H54 (cell line): Measurements from ENCODE around the gene PRICKLE2.

Experiments used
- DNase-seq: peaks from one replicate; pipeline ENCODE4 v3.0.0; 2011; ENCODE audit warnings: low spot score, mixed read lengths; ENCODE audit not compliant: insufficient read length
- FAIRE-seq: peaks from 3 replicates; lab custom pipeline; 2011; peaks lifted over from hg19 to GRCh38; lab: Jason Lieb, UNC
- POLR2A ChIP-seq: IDR thresholded peaks from 2 replicates; pipeline ENCODE4 v1.6.1; 2011; ENCODE audit warnings: low read depth, mild to moderate bottlenecking, low read length

PRICKLE2 gene

DNA sequence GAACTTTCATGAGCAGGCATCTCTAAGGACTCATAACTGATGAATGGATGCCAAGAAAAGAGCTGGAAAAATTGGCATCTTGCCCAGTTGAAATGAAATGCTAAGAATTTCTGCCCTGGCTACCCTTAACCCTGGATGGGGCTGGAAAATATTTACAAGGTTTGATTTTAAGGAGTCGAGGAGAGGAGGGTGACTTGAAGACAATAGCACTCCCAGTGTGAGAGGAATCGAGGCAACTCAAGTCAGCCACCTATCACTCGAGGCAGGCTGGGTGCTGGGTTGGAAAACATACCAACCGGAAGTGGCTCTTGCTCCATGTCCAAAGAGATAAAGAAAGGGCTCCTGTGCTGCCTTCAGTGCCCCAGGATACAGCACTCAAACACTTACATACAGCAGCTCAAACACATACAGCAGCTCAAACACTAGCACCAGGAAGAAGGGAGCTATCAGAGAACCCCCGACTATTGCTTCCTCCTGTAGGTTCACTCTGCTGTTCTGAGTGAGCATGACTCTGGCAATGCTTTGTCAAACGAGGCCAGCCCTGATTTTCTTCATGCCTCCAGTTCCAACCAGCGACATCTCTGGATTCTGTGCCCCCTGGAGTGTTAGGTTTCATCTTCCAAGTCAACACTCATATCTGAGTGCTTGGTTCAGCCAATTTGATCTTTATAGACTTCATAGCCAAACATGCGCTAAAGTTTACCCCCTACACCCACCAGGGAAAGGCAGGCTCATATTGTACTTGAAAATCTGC lies 4.9 kb downstream of the PRICKLE2 start:
- no peak for TF ChIP-seq POLR2A
- FAIRE-seq (no peak), DNase-seq (peak; percentile 24)

DNA sequence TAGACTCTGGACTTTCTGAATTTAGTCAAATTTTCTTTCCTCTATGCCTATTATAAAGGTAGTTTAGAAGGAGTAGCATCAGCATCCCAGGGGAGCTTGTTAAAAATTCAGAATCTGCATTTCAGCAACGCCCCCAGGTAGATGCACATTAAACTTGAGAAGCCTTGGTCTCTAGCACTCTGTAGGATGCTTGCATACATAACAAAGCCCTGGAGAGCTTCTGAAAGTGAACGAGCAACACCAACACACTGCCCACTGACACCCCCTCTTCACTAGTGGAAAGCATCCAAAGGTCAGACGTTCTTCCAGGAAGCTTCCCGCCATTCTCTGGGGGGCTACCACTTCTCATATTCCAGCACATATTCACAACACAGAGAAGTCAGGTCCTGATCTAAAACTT lies 6.5 kb downstream of the PRICKLE2 start:
- TF ChIP-seq POLR2A = no peak
- FAIRE-seq (no peak), DNase-seq (no peak)

GRCh38 chr3:64218329-64218728 lies 6.9 kb downstream of the PRICKLE2 start:
- FAIRE-seq (no peak), DNase-seq (no peak)
- TF ChIP-seq POLR2A = no peak

- DNase-seq (no peak), FAIRE-seq (no peak)
- TF ChIP-seq POLR2A = no peak
Measured at GRCh38 chr3:64216274-64217147, 8.8 kb downstream of the PRICKLE2 start.

DNA sequence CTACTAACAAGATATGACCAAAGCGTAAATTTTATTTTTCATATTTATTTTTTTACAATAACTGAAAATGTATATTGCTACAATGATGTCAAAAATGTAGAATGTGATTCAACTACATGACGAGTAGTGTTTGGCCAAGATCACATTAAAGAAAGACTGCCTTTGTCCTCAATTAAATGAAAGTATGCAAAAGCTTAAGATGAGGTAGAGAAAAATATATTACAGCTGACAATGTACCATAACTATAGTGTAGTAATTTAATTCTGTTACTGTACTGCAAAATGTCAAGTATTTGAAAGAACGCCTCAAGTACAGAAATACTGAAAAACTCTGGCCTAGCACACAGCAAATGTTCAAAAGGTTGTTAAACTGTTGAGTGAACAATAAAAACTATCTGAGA lies 9.7 kb downstream of the PRICKLE2 start:
- no peak for TF ChIP-seq POLR2A
- FAIRE-seq = no peak

DNA sequence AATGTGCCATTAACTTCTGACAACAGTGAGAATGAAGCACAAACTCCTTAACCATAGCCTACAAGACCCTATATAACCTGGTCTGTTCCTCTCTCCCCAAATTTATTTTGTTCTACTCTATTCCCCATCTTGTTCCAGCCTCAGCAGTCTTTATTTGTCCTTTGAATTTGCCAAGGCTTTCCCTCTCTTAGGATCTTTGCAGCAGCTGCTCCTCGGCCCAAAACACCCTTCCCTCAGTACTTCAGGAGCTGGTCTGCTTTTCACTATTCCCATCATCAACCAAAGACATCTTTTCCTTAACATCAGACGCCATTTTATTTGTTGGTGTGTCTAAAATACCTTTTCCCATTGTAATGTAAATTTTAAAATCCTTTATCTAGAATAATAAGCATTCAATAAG lies 10.2 kb downstream of the PRICKLE2 start:
- DNase-seq = no peak
- no peak for TF ChIP-seq POLR2A
- FAIRE-seq = no peak

More for the DNA sequence above, 9.7 kb downstream of the PRICKLE2 start:
- no peak for DNase-seq

- no peak for DNase-seq
- no peak for FAIRE-seq
- TF ChIP-seq POLR2A = no peak
Measured at GRCh38 chr3:64214381-64215018, 10.8 kb downstream of the PRICKLE2 start.

DNA sequence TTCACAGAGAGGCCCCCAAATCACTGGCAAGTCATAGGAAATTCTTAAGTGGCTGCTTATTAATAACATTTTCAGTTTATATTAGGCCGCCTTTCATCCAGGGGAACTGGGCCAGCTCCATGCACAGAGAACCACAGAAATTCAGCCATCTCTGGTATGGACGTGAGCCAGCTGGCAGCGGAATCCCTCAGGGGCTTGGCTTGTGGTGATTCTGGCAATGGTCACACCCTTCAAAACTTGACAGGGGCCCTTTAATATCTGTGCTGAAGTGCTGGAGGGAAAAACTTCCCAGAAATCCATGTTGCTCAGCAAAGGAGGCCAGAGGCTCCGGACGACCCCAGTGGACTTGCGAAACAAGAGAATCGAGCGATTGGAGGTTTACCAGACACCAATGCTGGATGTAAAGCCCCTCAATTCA lies 11.3 kb downstream of the PRICKLE2 start:
- DNase-seq (peak; percentile 20), FAIRE-seq (no peak)
- TF ChIP-seq POLR2A = no peak

DNA sequence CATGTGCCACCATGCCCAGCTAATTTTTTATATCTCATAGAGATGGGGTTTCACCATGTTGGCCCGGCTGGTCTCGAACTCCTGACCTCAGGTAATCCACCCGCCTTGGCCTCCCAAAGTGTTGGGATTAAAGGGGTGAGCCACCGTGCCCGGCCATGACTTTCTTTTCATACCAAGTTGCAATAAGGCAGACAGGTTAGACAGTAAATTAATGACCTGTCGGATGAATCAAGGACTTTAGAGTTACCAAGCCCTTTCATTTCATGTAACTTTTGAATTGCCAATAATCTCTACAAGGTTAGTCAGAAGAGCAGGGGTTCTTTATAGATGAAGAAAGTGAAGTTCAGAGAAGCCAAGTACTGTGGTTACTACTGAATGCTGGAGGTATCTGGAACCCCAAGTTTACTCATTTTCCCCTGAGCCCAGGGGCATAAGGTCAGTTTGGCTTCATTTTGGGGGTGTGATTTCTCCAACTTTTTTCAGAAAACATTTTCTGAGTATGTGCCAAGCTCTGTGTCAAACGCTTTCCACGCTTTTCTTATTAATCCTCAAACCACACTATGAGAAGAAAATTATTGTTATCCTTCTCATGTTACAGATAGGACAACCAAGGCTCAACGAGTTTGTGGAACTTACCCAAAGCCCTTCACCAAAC lies 11.9 kb downstream of the PRICKLE2 start:
- DNase-seq = no peak
- no peak for FAIRE-seq
- TF ChIP-seq POLR2A = no peak

DNA sequence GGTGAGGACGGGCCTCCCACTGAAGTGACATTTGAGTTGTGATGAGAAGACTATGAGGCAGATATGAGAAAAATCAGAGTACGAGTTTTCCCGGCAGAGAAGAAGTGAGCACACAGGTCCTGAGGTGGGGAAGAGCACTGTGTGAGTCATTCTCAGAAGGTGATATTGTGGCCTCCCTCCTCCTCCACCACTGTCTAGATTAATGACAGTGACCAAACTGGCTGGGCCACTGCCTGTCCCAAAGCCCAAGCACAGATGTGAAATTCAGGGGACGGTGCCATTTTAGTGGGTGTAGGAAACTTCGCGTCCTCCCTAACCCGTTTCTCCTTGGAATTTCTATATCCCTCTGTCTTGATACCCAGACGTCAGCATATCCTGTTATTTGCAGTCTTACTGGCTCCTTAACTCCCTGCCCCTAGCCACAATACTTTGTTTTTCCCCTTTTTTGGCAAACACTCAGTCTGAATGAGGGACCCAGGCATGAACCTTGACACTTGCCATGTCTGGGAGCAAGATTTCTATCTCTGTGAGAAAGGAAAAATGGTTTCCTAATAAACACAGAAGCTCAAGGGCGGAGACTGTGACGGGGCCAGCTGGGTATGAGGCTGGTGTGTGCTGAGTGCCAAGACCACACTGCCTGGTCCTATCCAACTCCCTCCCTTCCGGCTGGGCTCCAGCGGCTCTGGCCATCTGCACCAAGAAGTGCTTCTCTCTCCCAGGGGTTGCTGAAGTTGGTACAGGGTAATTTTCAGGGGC lies 15.2 kb downstream of the PRICKLE2 start:
- TF ChIP-seq POLR2A = no peak
- FAIRE-seq (no peak), DNase-seq (no peak)

DNA sequence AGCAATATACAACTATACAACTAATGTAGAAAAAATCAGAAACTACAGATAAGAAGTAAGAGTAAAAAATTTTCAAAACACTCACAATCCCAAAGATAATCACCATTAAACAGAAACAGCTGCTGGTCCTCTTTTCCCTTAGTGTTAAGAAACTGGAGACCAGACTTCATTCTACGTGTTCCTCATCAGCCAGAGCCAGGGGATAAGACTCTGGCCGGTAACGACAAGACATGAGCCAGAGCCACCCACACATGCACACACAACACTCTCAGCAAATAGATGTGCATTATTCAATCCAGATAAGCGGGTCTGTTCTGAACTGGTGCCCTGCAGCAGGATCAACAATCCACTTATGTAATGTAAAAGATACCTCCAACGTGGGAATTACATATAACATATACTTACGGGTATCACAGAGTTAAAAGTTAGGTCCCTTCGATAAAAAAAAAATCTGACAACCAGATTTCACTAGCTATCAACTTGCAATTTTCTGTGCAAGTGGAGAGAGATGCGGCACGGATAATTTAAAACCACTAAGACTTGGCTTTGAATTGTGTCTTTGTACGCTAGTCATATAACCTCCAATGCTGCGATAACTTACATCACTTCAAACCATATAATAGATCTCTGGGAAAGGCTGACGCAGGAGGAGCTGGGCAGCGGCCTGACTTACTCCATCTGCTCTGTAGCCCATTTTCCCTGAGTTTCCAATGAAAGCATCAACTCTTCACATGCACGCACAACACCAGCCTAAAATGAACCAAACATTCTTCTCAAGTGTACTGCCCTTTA lies 17.8 kb downstream of the PRICKLE2 start:
- FAIRE-seq = no peak
- no peak for TF ChIP-seq POLR2A
- no peak for DNase-seq

GRCh38 chr3:64203969-64204908 lies 21.0 kb downstream of the PRICKLE2 start:
- TF ChIP-seq POLR2A = no peak
- no peak for DNase-seq

More at GRCh38 chr3:64203969-64204908, 21.0 kb downstream of the PRICKLE2 start:
- no peak for FAIRE-seq
